ENCODE results near the gene GATAD2A. TPM values are rescaled to one million over a fixed set of nuclear protein-coding genes. Genes with fewer than 3 reads are reported as not detected.
"Not testable (repeated sequence)": the region's sequence is repeated elsewhere in the genome, so short reads cannot be mapped to it uniquely, and the experiment has no call there.

The GATAD2A gene
- total RNA-seq, 6 experiments from 2014 or later: 23.9 to 59.6 (median 39.2) TPM

- no peaks in the 10 kb centered on the region for H3K27me3 ChIP-seq
- ATAC-seq (no peak), DNase-seq (no peak)
- no peaks in the 10 kb centered on the region for H3K9me3 ChIP-seq
- TF ChIP-seq POLR2A (IDR thresholded peaks at IDR 0.05) (no peak), CTCF (IDR thresholded peaks at IDR 0.05) (no peak)
- intact Hi-C loops (cut with DNase I): no loop called here
- 67% methylated on average over 2 of the region's 8 CpGs for WGBS (ENCODE audit: insufficient coverage, low coverage, low lambda C conversion rate, missing lambda C conversion rate)
- H3K4me1 ChIP-seq: peaks cover 0 to 7% (median 0%) of the 10 kb centered on the region in 4 donors
- no peak overlapping the region for H3K27ac ChIP-seq
- H3K36me3 ChIP-seq: no peaks in the 10 kb centered on the region
- H3K4me3 ChIP-seq: no peak overlapping the region
Observed at GRCh38 chr19:19371059-19371458, 34.4 kb upstream of the GATAD2A start.

DNA sequence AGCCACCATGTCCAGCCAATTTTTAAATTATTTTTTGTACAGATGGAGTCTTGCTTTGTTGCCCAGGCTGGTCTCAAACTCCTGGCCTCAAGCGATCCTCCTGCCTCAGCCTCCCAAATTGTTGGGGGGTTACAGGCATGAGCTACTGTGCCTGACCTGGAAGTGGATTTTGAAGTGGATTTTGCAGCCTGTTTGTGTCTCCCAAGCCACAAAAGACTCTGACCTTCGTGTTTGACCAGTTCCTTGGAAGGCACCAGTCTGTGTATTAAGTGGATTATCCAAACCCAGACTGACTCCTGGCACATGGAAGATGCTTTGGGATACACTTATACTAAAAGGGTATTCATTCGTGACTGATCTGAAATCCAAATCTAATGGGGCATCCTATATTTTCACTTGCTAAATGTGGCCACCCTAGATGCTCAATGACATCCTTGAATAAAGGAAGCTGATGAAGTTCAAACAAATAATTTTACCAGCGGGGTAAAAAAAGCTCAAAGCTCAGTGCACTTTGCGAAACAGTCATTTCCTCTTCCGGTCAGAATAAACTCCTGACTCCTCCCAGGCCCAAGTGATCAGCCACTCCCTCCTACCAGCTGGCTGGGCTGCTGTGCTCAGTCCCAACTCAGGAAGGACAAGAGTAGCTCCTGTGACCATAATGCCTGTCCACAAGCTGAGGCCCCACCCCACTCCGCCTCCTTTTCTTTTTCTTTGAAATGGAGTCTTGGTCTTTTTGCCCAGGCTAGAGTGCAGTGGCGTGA, 32.6 kb upstream of the GATAD2A start:
- intact Hi-C loops (cut with DNase I): no loop called here
- WGBS (ENCODE audit: insufficient coverage, low coverage, low lambda C conversion rate, missing lambda C conversion rate): 52% methylated on average over 5 of the region's 8 CpGs
- no peaks in the 10 kb centered on the region for H3K36me3 ChIP-seq
- peak; percentile 87 to 94 (median 94) for ATAC-seq
- TF ChIP-seq CTCF (IDR thresholded peaks at IDR 0.05) (no peak), POLR2A (IDR thresholded peaks at IDR 0.05) (peak; percentile 46)
- no peaks in the 10 kb centered on the region for H3K27me3 ChIP-seq
- DNase-seq: peak; percentile 66 to 75 (median 68)
- no peak overlapping the region for H3K4me3 ChIP-seq
- H3K27ac ChIP-seq: peak overlapping the region; percentile 5 to 77 (median 52)
- H3K4me1 ChIP-seq: no peaks in the 10 kb centered on the region
- no peaks in the 10 kb centered on the region for H3K9me3 ChIP-seq

- Histone ChIP-seq H3K4me1 (peaks cover 0 to 2% (median 0%) of the 10 kb centered on the region in 4 donors), H3K9me3 (no peaks in the 10 kb centered on the region), H3K4me3 (no peak overlapping the region), H3K36me3 (no peaks in the 10 kb centered on the region), H3K27ac (no peak overlapping the region), H3K27me3 (no peaks in the 10 kb centered on the region)
- no peak for DNase-seq
- intact Hi-C loops (cut with DNase I): no loop called here
- 93% methylated on average over 2 of the region's 2 CpGs for WGBS (ENCODE audit: insufficient coverage, low coverage, low lambda C conversion rate, missing lambda C conversion rate)
- ATAC-seq: no peak
- no peak for TF ChIP-seq CTCF (IDR thresholded peaks at IDR 0.05)
- TF ChIP-seq POLR2A (IDR thresholded peaks at IDR 0.05): no peak
Observed at GRCh38 chr19:19379527-19379926, 25.9 kb upstream of the GATAD2A start.

GRCh38 chr19:19380316-19380715, 25.2 kb upstream of the GATAD2A start:
- H3K9me3 ChIP-seq; intact Hi-C loops (cut with DNase I); H3K36me3 ChIP-seq; H3K4me1 ChIP-seq; DNase-seq; H3K27me3 ChIP-seq; ATAC-seq; H3K4me3 ChIP-seq; H3K27ac ChIP-seq: not testable (repeated sequence)
- 93% methylated on average over 12 of the region's 12 CpGs for WGBS (ENCODE audit: insufficient coverage, low coverage, low lambda C conversion rate, missing lambda C conversion rate)

DNA sequence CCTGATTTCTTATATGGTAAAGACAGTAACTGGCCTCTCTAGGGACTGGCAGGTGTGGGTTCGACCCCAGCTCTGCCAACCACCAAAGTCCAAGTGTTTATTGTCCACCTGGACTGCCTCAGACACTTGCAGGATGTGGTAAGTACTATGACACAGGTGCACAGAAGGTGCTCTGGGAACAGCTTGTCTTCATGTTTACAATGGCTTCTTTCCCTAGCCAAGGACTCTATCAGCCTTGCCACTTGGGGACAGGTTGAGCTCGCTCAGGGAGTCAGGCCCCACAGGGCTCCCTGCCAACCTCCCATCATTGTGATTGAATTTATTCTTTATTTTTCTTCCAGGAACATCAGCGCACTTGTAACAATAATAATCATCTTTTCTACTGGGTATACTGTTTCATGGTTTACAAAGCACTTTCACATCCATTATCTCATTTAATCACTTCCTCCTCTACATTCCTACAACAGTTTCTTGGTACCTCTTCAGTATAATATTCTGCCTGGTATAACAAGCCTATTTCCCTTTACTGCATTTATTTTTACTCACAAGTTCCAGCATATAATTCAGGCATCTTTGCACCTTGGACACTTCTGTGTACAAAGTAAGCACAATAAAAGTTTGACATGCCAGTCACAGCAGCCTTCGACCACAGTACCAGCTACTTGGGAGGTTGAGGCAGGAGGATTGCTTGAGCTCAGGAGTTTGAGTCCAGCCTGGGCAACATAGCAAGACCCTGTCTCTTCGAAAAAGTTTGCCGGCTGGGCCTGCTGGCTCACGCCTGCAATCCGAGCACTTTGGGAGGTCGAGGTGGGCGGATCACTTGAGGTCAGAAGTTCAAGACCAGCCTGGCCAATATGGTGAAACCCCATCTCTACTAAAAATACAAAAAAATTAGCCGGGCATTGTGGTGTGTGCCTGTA, 24.2 kb upstream of the GATAD2A start:
- intact Hi-C loops (cut with DNase I): no loop called here
- no peak for DNase-seq
- no peaks in the 10 kb centered on the region for H3K27me3 ChIP-seq
- H3K4me3 ChIP-seq: no peak overlapping the region
- no peak for TF ChIP-seq POLR2A (IDR thresholded peaks at IDR 0.05)
- TF ChIP-seq CTCF (IDR thresholded peaks at IDR 0.05): no peak
- no peak for ATAC-seq
- WGBS (ENCODE audit: insufficient coverage, low coverage, low lambda C conversion rate, missing lambda C conversion rate): 51% methylated on average over 5 of the region's 11 CpGs
- no peaks in the 10 kb centered on the region for H3K9me3 ChIP-seq
- no peak overlapping the region for H3K27ac ChIP-seq
- H3K4me1 ChIP-seq: peaks cover 0 to 6% (median under 1%) of the 10 kb centered on the region in 4 donors
- H3K36me3 ChIP-seq: no peaks in the 10 kb centered on the region
